Adrenal gland (tissue), 5 donors: ENCODE results near the gene NTF3.

Experiments
- CTCF ChIP-seq, 6 experiments: fragments of 450-650 bp in 4 of 6; fragments of 200-600 bp in 2 of 6; sonication (generic) in 1 of 6; IDR thresholded peaks; 1 replicate in 5 of 6; 2 replicates in 1 of 6; pipeline versions ENCODE4 v1.5.1 to v1.8.0; 2016 to 2021; ENCODE audit warnings: antibody characterized with exemption in 6 of 6, mild to moderate bottlenecking in 2 of 6, moderate library complexity in 1 of 6
- POLR2A ChIP-seq, 2 donors: fragments of 450-650 bp; IDR thresholded peaks; one replicate each; pipeline ENCODE4 v1.6.1; 2017; ENCODE audit warnings: antibody characterized with exemption in 2 of 2, mild to moderate bottlenecking in 2 of 2, moderate library complexity in 1 of 2
- donor health status: DM: no; HTN: no; CAD: no.

GRCh38 chr12:5522432-5523335 lies 90.8 kb downstream of the NTF3 start:
- no peak for TF ChIP-seq CTCF (IDR thresholded peaks at IDR 0.05)
- no peak for TF ChIP-seq POLR2A (IDR thresholded peaks at IDR 0.05)
